RWPE2 (cell line): Measurements from ENCODE around the gene NCAPG.
"Not testable (repeated sequence)": the region's sequence is repeated elsewhere in the genome, so short reads cannot be mapped to it uniquely, and the experiment has no call there.

Source experiments
- ATAC-seq: fragments of 200-7000 bp; cut with Tn5 transposase; 3 replicates; pipeline ENCODE4 v1.9.1; 2021; ENCODE audit warnings: low read depth
- DNase-seq: peaks from one replicate; pipeline ENCODE4 v3.0.0-alpha.2; 2020; ENCODE audit warnings: low spot score
- H3K27ac ChIP-seq: fragments of 450-650 bp; 2 replicates; pipeline ENCODE4 v1.5.1; 2017; ENCODE audit warnings: mild to moderate bottlenecking; ENCODE audit not compliant: poor library complexity, severe bottlenecking
- H3K27me3 ChIP-seq: fragments of 250-450 bp; sonication (Bioruptor Pico); 2 replicates; pipeline ENCODE4 v1.5.1; 2021; ENCODE audit warnings: mild to moderate bottlenecking, moderate library complexity; ENCODE audit not compliant: insufficient read depth, poor library complexity, severe bottlenecking
- H3K36me3 ChIP-seq: fragments of 250-450 bp; sonication (Bioruptor Pico); 2 replicates; pipeline ENCODE4 v1.5.1; 2020; ENCODE audit warnings: low read depth, mild to moderate bottlenecking, moderate library complexity
- H3K4me1 ChIP-seq: fragments of 250-450 bp; sonication (Bioruptor Pico); 2 replicates; pipeline ENCODE4 v1.5.1; 2021; ENCODE audit warnings: mild to moderate bottlenecking, moderate library complexity; ENCODE audit not compliant: insufficient read depth, poor library complexity, severe bottlenecking
- H3K4me3 ChIP-seq: fragments of 250-450 bp; sonication (Bioruptor Pico); 2 replicates; pipeline ENCODE4 v1.5.1; 2021; ENCODE audit warnings: mild to moderate bottlenecking, moderate library complexity; ENCODE audit not compliant: severe bottlenecking
- H3K9me3 ChIP-seq: fragments of 250-450 bp; sonication (Bioruptor Pico); 2 replicates; pipeline ENCODE4 v1.5.1; 2021; ENCODE audit warnings: mild to moderate bottlenecking, moderate library complexity; ENCODE audit not compliant: severe bottlenecking
- CTCF ChIP-seq: fragments of 450-650 bp; IDR thresholded peaks from one replicate; pipeline ENCODE4 v1.5.1; 2017; ENCODE audit warnings: mild to moderate bottlenecking, moderate library complexity; ENCODE audit not compliant: poor library complexity, severe bottlenecking

The NCAPG gene

GRCh38 chr4:17817027-17817426, 6.2 kb downstream of the NCAPG start:
- no peaks in the 10 kb centered on the region for H3K9me3 ChIP-seq
- H3K4me1 ChIP-seq, result peaks cover 10% of the 10 kb centered on the region
- DNase-seq, result no peak
- H3K4me3 ChIP-seq, result no peak overlapping the region
- H3K27me3 ChIP-seq, result no peaks in the 10 kb centered on the region
- no peak overlapping the region for H3K27ac ChIP-seq
- peaks cover 92% of the 10 kb centered on the region for H3K36me3 ChIP-seq
- TF ChIP-seq CTCF, result peak; percentile 67
- ATAC-seq, result peak; percentile 69

GRCh38 chr4:17823871-17824669, 13.3 kb downstream of the NCAPG start:
- ATAC-seq (no peak), DNase-seq (no peak)
- H3K4me1 ChIP-seq, result no peaks in the 10 kb centered on the region
- TF ChIP-seq CTCF, result no peak
- no peaks in the 10 kb centered on the region for H3K27me3 ChIP-seq
- no peak overlapping the region for H3K27ac ChIP-seq
- peaks cover 93% of the 10 kb centered on the region for H3K36me3 ChIP-seq
- H3K9me3 ChIP-seq, result no peaks in the 10 kb centered on the region
- H3K4me3 ChIP-seq, result no peak overlapping the region

GRCh38 chr4:17846266-17846665, 35.5 kb downstream of the NCAPG start:
- no peak overlapping the region for H3K27ac ChIP-seq
- no peaks in the 10 kb centered on the region for H3K9me3 ChIP-seq
- DNase-seq, result no peak
- H3K4me1 ChIP-seq, result no peaks in the 10 kb centered on the region
- TF ChIP-seq CTCF, result no peak
- no peaks in the 10 kb centered on the region for H3K27me3 ChIP-seq
- no peak overlapping the region for H3K4me3 ChIP-seq
- no peak for ATAC-seq
- H3K36me3 ChIP-seq, result peaks cover 49% of the 10 kb centered on the region

GRCh38 chr4:17850295-17850694, 39.5 kb downstream of the NCAPG start:
- not testable (repeated sequence) for H3K27me3 ChIP-seq, H3K27ac ChIP-seq, H3K4me1 ChIP-seq, ATAC-seq, DNase-seq, H3K36me3 ChIP-seq, H3K4me3 ChIP-seq, H3K9me3 ChIP-seq

- no peak for TF ChIP-seq CTCF
- no peak for DNase-seq
These were observed 41.2 kb downstream of the NCAPG start for GRCh38 chr4:17851959-17852358.

More at GRCh38 chr4:17851959-17852358, 41.2 kb downstream of the NCAPG start:
- Histone ChIP-seq H3K4me3 (no peak overlapping the region), H3K4me1 (no peaks in the 10 kb centered on the region), H3K36me3 (no peaks in the 10 kb centered on the region), H3K27me3 (no peaks in the 10 kb centered on the region), H3K27ac (no peak overlapping the region), H3K9me3 (no peaks in the 10 kb centered on the region)
- ATAC-seq, result no peak
